ENCODE measurements around the gene SEC23B. TPM values are rescaled to one million over a fixed set of nuclear protein-coding genes. Genes with fewer than 3 reads are reported as not detected.

The SEC23B gene
- polyA plus RNA-seq, 1 of the 3 experiments (the other 2 are of a cell fraction), result 55.2 TPM

GRCh38 chr20:18587665-18588573 is 80.2 kb downstream of the SEC23B start, which contains the start of gene DTD1:
Gene DTD1 (plus strand): TSS chr20:18588054. CDS start chr20:18588073, 19 bp downstream.
- H3K79me2 ChIP-seq (ENCODE audit: insufficient read depth), result peaks cover 40% of the 10 kb centered on the region
- no peaks in the 10 kb centered on the region for H3K36me3 ChIP-seq (replicated peaks in 1 of 2; ENCODE audit: control insufficient read depth in 1 of 2, insufficient read depth in 2 of 2, low read length in 1 of 2)
- H3K4me1 ChIP-seq (ENCODE audit: control insufficient read depth in 1 of 2, insufficient read depth in 2 of 2, low read depth in 1 of 2, low read length in 1 of 2), result no peaks in the 10 kb centered on the region; a peak in 3 of 4 replicates
- H3K4me3 ChIP-seq (ENCODE audit: low read depth in 2 of 2, low read length in 1 of 2), result peak within 1 kb of the TSS; percentile 82 to 86
- peak within 1 kb of the TSS; percentile 37 to 84 for H3K27ac ChIP-seq (ENCODE audit: low read depth in 2 of 2, low read length in 1 of 2)
- H3K9ac ChIP-seq, result peak within 1 kb of the TSS; percentile 84
- H4K20me1 ChIP-seq (ENCODE audit: insufficient read depth), result no peaks in the 10 kb centered on the region
- CTCF ChIA-PET, result interaction anchor here (0.7 to 1.8 kb wide), 4 partner anchors 8 to 206 kb away, joined by 4 to 6 read pairs (median 4); partner anchors contain the start of gene RBBP9
- H3K9me2 ChIP-seq, result no peaks in the 10 kb centered on the region
- H3K27me3 ChIP-seq (ENCODE audit: insufficient read depth), result no peaks in the 10 kb centered on the region
- 2% methylated on average over 7 of the region's 88 CpGs for WGBS (ENCODE audit: low lambda C conversion rate)
- peak within 1 kb of the TSS; percentile 80 for H3K4me2 ChIP-seq
- H3K9me3 ChIP-seq, result no peaks in the 10 kb centered on the region
- peak within 1 kb of the TSS; percentile 82 for H2AFZ ChIP-seq (ENCODE audit: low read depth)
- DNase-seq, result peak; percentile 96
- peaks cover 4% of the 10 kb centered on the region for H3F3A ChIP-seq (replicated peaks; ENCODE audit: insufficient read depth)
- POLR2A ChIA-PET, result interaction anchor here (0.6 to 1.9 kb wide), 4 partner anchors 66 to 622 kb away, joined by 3 to 8 read pairs (median 3); partner anchors contain the start of gene SEC23B
- TF ChIP-seq ZBTB33 (IDR thresholded peaks at IDR 0.05; ENCODE audit: borderline replicate concordance, low read depth) (no peak), NRF1 (IDR thresholded peaks at IDR 0.05; ENCODE audit: low read depth, low read length) (no peak), TCF12 (IDR thresholded peaks at IDR 0.05) (no peak), RXRA (IDR thresholded peaks at IDR 0.05; ENCODE audit: borderline replicate concordance, low read depth) (no peak), USF2 (IDR thresholded peaks at IDR 0.05; ENCODE audit: borderline replicate concordance, low read depth, low read length) (no peak), FOSL2 (IDR thresholded peaks at IDR 0.05; ENCODE audit: borderline replicate concordance, low read depth) (no peak), RCOR1 (IDR thresholded peaks at IDR 0.05; ENCODE audit: low read length) (no peak), CHD2 (IDR thresholded peaks at IDR 0.05; ENCODE audit: low read length, partially characterized antibody) (peak; percentile 67), FOXJ3 (CRISPR knock-in tag; IDR thresholded peaks at IDR 0.05) (no peak), EP300 (IDR thresholded peaks at IDR 0.05; ENCODE audit: borderline replicate concordance in 1 of 2, low read depth in 1 of 2, low read length in 1 of 2) (no peak), IRF3 (IDR thresholded peaks at IDR 0.05; ENCODE audit: low read depth, low read length) (no peak), EZH2phosphoT487 (IDR thresholded peaks at IDR 0.05; ENCODE audit: borderline replicate concordance, low read depth) (no peak), MAX (IDR thresholded peaks at IDR 0.05; ENCODE audit: low read depth) (peak; percentile 29), REST (IDR thresholded peaks at IDR 0.05; ENCODE audit: low read depth, low read length) (no peak), PBX3 (IDR thresholded peaks at IDR 0.05) (no peak), TEAD4 (IDR thresholded peaks at IDR 0.05; ENCODE audit: borderline replicate concordance, insufficient read depth) (no peak), POLR2AphosphoS5 (IDR thresholded peaks at IDR 0.05; ENCODE audit: low read depth, low read length) (peak; percentile 60), ELF1 (IDR thresholded peaks at IDR 0.05) (no peak), MEF2A (IDR thresholded peaks at IDR 0.05; ENCODE audit: borderline replicate concordance, low read depth) (no peak), RFX5 (IDR thresholded peaks at IDR 0.05; ENCODE audit: low read length) (no peak), YY1 (IDR thresholded peaks at IDR 0.05; ENCODE audit: low read depth) (peak; percentile 71; the same call in 1 of the 2 replicates)

All from SK-N-SH (cell line).